D721Med (cell line): ENCODE data around the gene GIMAP5.

Experiments used
- DNase-seq: peaks from one replicate; pipeline ENCODE4 v3.0.0; 2011; ENCODE audit warnings: low spot score; ENCODE audit not compliant: insufficient read length
- FAIRE-seq: peaks from 2 replicates; lab custom pipeline; 2011; peaks lifted over from hg19 to GRCh38; lab: Jason Lieb, UNC
- TF ChIP-seq, protein P1 (sequence below): IDR thresholded peaks from 2 replicates; pipeline ENCODE4 v1.5.1; 2012; ENCODE audit warnings: mild to moderate bottlenecking, control low read depth; ENCODE audit not compliant: insufficient read depth; ENCODE audit errors: missing control alignments

GIMAP5 gene

DNA sequence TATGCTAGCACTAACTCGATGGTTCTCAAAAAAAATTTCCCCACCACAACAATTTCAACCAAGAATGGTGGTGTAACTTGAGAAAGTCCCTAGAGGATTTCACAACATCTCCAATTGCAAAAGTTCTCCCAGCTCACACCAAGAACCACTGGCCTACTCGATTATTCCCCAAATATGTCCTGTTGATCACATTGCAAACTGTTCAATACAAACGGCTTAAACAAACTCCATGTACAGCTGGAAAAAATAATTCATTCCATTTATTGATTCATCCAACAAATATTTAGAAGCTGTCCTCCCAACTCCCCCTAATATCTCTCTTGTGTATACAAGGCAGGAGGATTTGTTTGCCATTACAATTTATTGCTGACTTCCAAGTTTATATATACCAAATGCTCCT lies 43.9 kb downstream of the GIMAP5 start:
- FAIRE-seq = no peak
- TF ChIP-seq, protein P1, sequence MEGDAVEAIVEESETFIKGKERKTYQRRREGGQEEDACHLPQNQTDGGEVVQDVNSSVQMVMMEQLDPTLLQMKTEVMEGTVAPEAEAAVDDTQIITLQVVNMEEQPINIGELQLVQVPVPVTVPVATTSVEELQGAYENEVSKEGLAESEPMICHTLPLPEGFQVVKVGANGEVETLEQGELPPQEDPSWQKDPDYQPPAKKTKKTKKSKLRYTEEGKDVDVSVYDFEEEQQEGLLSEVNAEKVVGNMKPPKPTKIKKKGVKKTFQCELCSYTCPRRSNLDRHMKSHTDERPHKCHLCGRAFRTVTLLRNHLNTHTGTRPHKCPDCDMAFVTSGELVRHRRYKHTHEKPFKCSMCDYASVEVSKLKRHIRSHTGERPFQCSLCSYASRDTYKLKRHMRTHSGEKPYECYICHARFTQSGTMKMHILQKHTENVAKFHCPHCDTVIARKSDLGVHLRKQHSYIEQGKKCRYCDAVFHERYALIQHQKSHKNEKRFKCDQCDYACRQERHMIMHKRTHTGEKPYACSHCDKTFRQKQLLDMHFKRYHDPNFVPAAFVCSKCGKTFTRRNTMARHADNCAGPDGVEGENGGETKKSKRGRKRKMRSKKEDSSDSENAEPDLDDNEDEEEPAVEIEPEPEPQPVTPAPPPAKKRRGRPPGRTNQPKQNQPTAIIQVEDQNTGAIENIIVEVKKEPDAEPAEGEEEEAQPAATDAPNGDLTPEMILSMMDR = no peak
- no peak for DNase-seq

DNA sequence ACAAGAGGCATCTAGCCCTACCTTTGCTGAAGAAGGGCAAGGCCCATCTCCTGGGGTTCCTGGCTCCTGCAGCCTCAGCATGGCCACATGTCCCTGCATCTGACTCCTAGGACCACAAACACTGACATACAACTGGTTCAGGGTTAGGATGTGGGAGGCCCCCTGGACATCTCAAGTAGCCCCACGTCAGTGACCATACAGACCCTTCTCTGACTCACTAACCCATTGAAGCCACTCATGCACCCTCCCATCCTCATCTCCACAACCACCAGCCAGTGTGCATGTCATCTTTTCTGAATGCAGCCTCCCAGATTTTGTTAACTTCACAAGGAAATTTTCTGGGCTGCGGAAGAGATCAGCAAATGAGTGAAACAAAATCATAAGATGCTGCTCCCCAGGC lies 44.7 kb downstream of the GIMAP5 start:
- TF ChIP-seq, protein P1 = no peak
- no peak for DNase-seq
- no peak for FAIRE-seq

DNA sequence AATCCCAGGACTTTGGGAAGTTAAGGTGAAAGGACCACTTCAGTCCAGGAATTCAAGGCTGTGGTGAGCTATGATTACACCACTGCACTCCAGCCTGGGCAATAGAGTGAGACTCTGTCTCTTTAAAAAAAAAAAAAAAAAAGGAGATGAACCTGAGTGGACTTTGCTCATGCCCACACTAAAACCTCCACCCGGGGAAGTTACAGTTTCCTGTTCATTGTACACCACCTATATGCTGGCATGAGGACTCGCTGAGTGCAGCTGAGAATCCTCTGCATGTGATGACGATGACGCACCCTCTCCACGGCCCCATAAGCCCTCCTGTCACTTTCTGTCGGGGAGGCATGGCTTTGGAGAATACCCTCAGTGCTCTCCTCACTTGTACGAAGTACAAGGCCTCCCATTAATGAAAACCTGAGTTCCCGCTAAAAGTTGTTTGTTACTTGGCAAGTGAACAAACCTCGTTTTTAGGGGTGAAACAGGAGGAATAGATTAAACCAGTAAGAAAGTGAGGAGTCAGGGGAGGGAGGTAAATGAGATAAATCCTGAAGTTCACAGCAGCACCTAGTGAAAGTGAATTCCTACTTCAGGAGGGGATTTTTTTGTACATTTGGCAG lies 47.0 kb downstream of the GIMAP5 start:
- TF ChIP-seq, protein P1 = no peak
- FAIRE-seq = no peak
- DNase-seq = no peak

DNA sequence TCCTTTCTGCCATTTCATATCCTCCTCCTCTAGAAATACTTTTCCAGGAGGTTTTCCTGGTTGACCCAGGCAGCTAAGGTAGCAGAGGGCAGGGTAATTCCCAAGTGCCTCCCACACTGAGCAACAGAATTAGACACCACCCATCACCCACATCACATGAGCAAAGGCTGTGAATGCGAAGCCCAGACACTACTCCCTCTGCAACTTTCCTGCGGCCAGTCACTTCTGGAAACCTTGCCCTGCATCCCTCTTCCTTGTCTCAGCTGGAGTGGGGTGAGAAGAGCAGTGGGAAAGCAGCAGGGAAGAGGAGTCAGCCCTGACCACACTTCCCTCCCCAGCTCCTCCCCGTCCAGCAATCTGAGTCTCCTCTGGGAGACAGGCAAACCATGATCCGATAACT lies 47.7 kb downstream of the GIMAP5 start:
- no peak for FAIRE-seq
- DNase-seq = no peak
- TF ChIP-seq, protein P1 = no peak

DNA sequence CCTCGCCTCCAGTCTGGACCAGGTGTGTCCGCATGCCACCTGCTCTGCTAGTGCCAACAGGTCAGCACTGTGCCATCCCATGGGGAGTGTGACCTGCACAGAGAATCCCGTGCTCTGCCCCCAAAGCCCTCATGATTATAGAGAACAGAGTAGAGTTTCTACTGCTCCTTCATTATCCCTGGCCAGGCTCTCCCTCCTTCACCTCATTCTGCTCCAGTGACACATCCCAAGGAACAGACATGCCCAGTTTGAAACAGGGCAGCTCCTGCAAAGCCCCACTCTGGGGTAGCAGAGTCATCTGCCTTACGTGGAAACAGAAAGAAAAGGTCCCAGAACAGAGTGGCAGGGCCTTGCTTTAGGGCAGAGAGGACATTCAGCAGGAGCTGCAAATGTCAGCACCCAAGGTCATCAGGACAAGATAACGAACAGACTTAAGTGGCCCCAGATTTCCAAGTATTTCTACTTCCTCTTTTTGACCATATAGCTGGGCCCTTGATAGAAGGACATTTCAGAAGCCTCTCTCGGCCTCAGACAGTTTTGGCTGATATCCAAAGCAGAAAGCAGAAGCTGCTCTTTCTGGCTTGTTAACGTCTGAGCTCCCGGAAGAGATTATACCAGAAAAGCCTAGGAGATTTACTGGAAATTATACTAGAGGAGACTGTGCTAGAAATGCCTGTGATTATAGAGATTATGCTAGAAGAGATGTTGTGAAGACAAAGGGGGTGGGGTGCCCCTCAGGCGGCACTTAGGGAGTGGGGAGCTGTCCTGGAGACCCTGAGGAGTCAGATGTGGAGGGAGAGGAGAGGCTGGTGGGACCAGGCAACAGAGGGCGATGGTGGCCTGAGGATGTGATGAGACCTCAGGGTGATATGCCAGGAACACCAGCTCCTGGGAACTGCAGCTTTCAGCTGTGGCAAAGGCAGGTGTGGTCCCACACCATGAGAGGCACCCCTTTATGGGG lies 50.4 kb downstream of the GIMAP5 start:
- DNase-seq (no peak), FAIRE-seq (no peak)
- TF ChIP-seq, protein P1 = peak; percentile 6

DNA sequence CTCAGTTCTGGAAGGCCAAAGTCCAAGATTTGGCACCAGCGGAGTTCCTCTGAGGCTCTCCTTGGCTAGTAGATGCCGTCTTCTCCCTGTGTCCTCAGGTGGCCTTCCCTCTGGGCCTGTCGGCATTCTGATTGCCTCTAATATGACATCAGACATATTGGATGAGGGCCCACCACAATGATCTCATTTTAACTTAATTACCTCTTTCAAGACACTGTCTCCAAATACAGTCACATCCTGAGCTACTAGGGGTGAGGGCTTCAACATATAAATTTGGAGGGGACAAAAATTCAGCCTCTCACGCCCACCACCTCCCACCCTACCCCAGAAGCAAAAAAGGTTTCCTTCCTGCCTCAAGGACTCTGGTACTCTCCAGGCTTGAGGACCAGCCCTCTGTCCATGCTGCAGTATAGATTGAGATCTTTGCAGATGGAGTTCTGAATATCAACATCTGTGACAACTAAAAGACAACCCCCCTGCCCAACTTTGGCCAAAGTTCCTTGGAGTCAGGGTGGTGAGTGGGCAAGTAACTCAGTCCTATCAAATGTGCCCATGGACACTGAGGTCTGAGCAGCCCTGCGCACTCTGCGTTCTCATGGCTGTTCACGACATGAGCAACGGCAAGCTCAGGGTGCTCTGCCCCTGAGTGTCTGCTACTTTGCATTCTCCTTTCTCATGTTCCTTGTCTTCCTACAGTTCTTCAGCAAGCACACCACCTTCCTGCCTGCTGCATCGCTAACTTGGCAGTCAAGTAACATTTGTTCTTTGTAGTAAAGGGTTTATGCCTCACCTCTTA lies 51.5 kb downstream of the GIMAP5 start:
- TF ChIP-seq, protein P1 = no peak
- FAIRE-seq (no peak), DNase-seq (no peak)
